ENCODE measurements around the gene SLC10A7. TPM values are rescaled to one million over a fixed set of nuclear protein-coding genes. Genes with fewer than 3 reads are reported as not detected.

Gene SLC10A7
- total and polyA plus RNA-seq, 2 donors (not counting 1 experiment from before 2014, with no cell fraction given) = 5.7 to 18.3 TPM

DNA sequence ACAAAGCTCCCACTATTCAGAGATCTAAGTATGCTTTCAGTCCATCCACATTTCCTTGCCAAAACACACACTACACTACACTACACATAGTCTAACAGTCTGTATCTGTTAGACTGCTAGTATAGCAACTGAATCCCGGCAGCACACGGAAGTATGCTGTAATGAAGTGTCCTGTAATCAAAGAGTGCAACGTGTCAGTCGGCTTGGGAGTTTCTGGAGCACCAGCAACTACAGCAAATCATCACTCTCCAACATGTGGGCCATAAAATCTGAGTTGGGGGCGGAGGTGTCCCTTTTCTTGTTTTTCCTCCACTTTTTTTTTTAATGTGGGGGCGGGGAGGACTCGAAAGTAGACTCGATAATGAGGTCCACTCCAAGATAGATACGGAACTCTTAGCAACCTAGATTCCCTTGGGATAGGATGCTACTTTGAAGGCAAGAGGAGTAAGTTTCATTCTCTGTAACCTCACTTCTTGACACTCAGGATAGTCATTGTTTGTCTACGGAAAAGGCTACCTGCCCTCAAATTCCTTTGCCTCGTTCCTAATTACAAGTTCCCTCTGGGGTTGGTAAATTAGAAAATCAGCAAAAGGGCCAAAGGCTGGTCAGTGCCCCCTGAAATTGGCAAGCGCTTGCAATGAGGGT is 722 bp downstream of the SLC10A7 start:
- H3K4me2 ChIP-seq (replicated peaks; ENCODE audit: low read depth, low read length, poor library complexity, severe bottlenecking) = peak overlapping the region; percentile 94
- H3K4me1 ChIP-seq (ENCODE audit: control insufficient read depth in 2 of 2, insufficient read depth in 2 of 2, low read length in 2 of 2) = peaks cover 18 to 22% of the 10 kb centered on the region in 2 donors
- H3K9me3 Mint-ChIP-seq (ENCODE audit: insufficient read depth) = no peaks in the 10 kb centered on the region
- peak overlapping the region; percentile 61 to 98 (median 96) for H3K4me3 ChIP-seq (ENCODE audit: control extremely low read depth in 1 of 5, extremely low read depth in 1 of 5, insufficient read depth in 1 of 5, low read depth in 2 of 5, low read length in 4 of 5)
- H4K20me1 ChIP-seq (ENCODE audit: control insufficient read depth, insufficient read depth, low read length, poor library complexity, severe bottlenecking) = no peaks in the 10 kb centered on the region
- DNase-seq (peak; percentile 46), ATAC-seq (ENCODE audit: low read depth) (no peak)
- intact Hi-C loops (cut with micrococcal nuclease) = loop anchor here (2.0 to 10.0 kb wide), 5 partner anchors 66 to 1921 kb away; partner anchors contain the start of genes LSM6, NR3C2, TMEM184C and ZNF827
- no peaks in the 10 kb centered on the region for H3K36me3 ChIP-seq (replicated peaks in 1 of 2; ENCODE audit: control extremely low read depth in 1 of 2, control insufficient read depth in 1 of 2, extremely low read depth in 1 of 2, insufficient read depth in 2 of 2, low read length in 1 of 2)
- H3K9me3 ChIP-seq (ENCODE audit: control extremely low read depth in 1 of 3, control insufficient read depth in 2 of 3, insufficient read depth in 1 of 3, low read length in 2 of 3) = no peaks in the 10 kb centered on the region
- no peaks in the 10 kb centered on the region for H3K27me3 ChIP-seq (replicated peaks in 1 of 4; ENCODE audit: control extremely low read depth in 1 of 4, control insufficient read depth in 3 of 4, insufficient read depth in 4 of 4, low read length in 3 of 4)
- CTCF ChIA-PET = no interaction called here
- H3K27ac Mint-ChIP-seq = no peak overlapping the region
- H3K9ac ChIP-seq (ENCODE audit: low read length) = peak overlapping the region; percentile 97
- peak overlapping the region; percentile 97 for H2AFZ ChIP-seq (ENCODE audit: insufficient read depth, low read depth, low read length, poor library complexity, severe bottlenecking)
- H3K4me1 Mint-ChIP-seq = peaks cover 20% of the 10 kb centered on the region
- WGBS (ENCODE audit: insufficient coverage) = 0% methylated on average over 1 of the region's 12 CpGs
- H3K79me2 ChIP-seq (ENCODE audit: control insufficient read depth, insufficient read depth, low read length) = peaks cover 26% of the 10 kb centered on the region
- POLR2A ChIA-PET = no interaction called here
- TF ChIP-seq, protein P1, sequence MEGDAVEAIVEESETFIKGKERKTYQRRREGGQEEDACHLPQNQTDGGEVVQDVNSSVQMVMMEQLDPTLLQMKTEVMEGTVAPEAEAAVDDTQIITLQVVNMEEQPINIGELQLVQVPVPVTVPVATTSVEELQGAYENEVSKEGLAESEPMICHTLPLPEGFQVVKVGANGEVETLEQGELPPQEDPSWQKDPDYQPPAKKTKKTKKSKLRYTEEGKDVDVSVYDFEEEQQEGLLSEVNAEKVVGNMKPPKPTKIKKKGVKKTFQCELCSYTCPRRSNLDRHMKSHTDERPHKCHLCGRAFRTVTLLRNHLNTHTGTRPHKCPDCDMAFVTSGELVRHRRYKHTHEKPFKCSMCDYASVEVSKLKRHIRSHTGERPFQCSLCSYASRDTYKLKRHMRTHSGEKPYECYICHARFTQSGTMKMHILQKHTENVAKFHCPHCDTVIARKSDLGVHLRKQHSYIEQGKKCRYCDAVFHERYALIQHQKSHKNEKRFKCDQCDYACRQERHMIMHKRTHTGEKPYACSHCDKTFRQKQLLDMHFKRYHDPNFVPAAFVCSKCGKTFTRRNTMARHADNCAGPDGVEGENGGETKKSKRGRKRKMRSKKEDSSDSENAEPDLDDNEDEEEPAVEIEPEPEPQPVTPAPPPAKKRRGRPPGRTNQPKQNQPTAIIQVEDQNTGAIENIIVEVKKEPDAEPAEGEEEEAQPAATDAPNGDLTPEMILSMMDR (IDR thresholded peaks at IDR 0.05) = no peak
- no peak for TF ChIP-seq EZH2 (IDR thresholded peaks at IDR 0.05; ENCODE audit: borderline replicate concordance, insufficient read depth, low read depth, low read length, poor library complexity, severe bottlenecking)
- H3K4me3 Mint-ChIP-seq = no peak overlapping the region
- peak overlapping the region in 1 of 2 donors; percentile 75 for H3K27ac ChIP-seq (ENCODE audit: low read length in 2 of 2)
- no peaks in the 10 kb centered on the region for H3K27me3 Mint-ChIP-seq

DNA sequence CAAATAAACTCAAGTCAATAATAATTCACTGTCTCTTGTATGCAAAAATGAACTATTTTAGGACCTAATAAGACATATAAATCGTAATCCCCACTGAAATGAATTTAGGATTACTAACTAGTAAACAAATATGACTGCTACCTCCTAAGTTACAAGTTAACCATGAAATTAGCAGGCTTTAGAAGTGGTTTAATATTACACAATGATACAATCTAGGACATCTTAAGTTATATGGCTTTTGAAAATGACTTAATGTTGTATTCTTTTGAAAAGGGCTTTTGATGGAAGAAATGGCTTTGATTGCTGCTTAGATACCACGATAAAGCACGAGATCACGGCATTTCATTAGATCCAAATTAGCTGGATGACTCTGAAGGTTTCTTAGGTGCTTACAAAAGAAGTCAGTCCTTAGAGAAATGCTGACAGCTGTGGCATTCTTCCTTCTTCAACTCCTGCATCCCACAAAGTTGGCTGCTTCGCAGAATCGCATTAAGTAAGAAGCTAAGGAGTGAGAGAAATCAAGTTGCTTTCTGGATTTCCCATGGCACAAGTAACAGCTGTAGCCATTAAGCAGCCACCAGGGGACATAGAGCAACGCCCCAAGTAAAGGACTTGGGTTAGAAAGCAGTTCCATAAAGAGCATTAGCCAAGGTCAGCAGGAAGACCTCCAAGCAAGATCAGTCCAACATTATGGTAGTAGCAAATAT is 6.9 kb downstream of the SLC10A7 start:
- H3K9ac ChIP-seq (ENCODE audit: low read length) = no peak overlapping the region
- peaks cover 5 to 10% of the 10 kb centered on the region in 2 experiments for H3K36me3 ChIP-seq (replicated peaks in 1 of 2; ENCODE audit: control extremely low read depth in 1 of 2, control insufficient read depth in 1 of 2, extremely low read depth in 1 of 2, insufficient read depth in 2 of 2, low read length in 1 of 2)
- no peaks in the 10 kb centered on the region for H3K27me3 ChIP-seq (replicated peaks in 1 of 4; ENCODE audit: control extremely low read depth in 1 of 4, control insufficient read depth in 3 of 4, insufficient read depth in 4 of 4, low read length in 3 of 4)
- peaks cover under 1 to 3% of the 10 kb centered on the region in 2 donors for H3K4me1 ChIP-seq (ENCODE audit: control insufficient read depth in 2 of 2, insufficient read depth in 2 of 2, low read length in 2 of 2)
- no peak overlapping the region for H3K27ac ChIP-seq (ENCODE audit: low read length in 2 of 2)
- no peak overlapping the region for H3K4me2 ChIP-seq (replicated peaks; ENCODE audit: low read depth, low read length, poor library complexity, severe bottlenecking)
- H3K4me3 Mint-ChIP-seq = no peak overlapping the region
- ATAC-seq (ENCODE audit: low read depth) (no peak), DNase-seq (no peak)
- TF ChIP-seq EZH2 (IDR thresholded peaks at IDR 0.05; ENCODE audit: borderline replicate concordance, insufficient read depth, low read depth, low read length, poor library complexity, severe bottlenecking) = no peak
- TF ChIP-seq, protein P1 (IDR thresholded peaks at IDR 0.05) = no peak
- H3K79me2 ChIP-seq (ENCODE audit: control insufficient read depth, insufficient read depth, low read length) = peaks cover 5% of the 10 kb centered on the region
- 100% methylated on average over 4 of the region's 7 CpGs for WGBS (ENCODE audit: insufficient coverage)
- ChIA-PET POLR2A (no interaction called here), CTCF (no interaction called here)
- no peaks in the 10 kb centered on the region for H3K9me3 Mint-ChIP-seq (ENCODE audit: insufficient read depth)
- no peaks in the 10 kb centered on the region for H3K9me3 ChIP-seq (ENCODE audit: control extremely low read depth in 1 of 3, control insufficient read depth in 2 of 3, insufficient read depth in 1 of 3, low read length in 2 of 3)
- H2AFZ ChIP-seq (ENCODE audit: insufficient read depth, low read depth, low read length, poor library complexity, severe bottlenecking) = no peak overlapping the region
- H3K27ac Mint-ChIP-seq = no peak overlapping the region
- intact Hi-C loops (cut with micrococcal nuclease) = no loop called here
- no peaks in the 10 kb centered on the region for H4K20me1 ChIP-seq (ENCODE audit: control insufficient read depth, insufficient read depth, low read length, poor library complexity, severe bottlenecking)
- H3K4me3 ChIP-seq (ENCODE audit: control extremely low read depth in 1 of 5, extremely low read depth in 1 of 5, insufficient read depth in 1 of 5, low read depth in 2 of 5, low read length in 4 of 5) = no peak overlapping the region
- peaks cover 5% of the 10 kb centered on the region for H3K4me1 Mint-ChIP-seq
- H3K27me3 Mint-ChIP-seq = no peaks in the 10 kb centered on the region

All from B cell (primary cell).